Measurements from ENCODE around the gene TMEM234.

Gene TMEM234

DNA sequence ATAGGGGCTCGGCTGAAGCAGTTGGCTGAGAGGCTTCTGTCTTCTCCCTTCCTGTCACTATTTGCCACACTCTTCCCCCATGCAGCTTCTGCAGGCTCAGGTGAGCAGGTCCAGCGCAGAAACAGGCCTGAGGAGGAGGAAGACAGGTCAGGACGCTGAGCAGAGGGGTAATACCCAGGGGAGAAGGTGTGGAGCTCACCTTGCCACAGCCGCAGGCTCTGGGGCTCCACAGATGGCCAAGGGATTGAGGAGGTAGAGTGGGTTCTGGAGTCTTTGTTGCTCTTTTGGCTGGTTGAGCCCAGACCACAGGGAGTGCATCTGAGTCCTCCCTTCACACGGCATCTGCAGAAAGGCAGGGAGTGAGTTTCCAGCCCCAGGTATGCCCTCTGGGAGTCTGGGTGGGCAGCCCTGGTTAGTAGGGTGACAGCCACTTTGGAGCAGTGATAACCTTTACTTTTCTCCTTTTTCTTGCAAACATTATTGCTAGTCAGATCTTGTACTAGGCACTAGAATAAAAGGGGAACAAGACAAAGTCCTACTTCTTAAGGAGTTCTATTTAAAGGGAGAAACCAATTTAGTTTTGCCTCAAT, 9.8 kb upstream of the TMEM234 start:
- Histone ChIP-seq H3K4me3 (ENCODE audit: low read depth, low read length) (no peak overlapping the region), H3K27ac (no peak overlapping the region), H3K36me3 (replicated peaks) (peaks cover 45% of the 10 kb centered on the region), H3K27me3 (replicated peaks) (no peaks in the 10 kb centered on the region)
- no peak for TF ChIP-seq CTCF (IDR thresholded peaks at IDR 0.05; ENCODE audit: low read depth, low read length, missing control alignments)
- no peak for DNase-seq
- in situ Hi-C loops (cut with HindIII; ENCODE audit: low pct_ligation_motif_present, low sequenced_read_pairs): no loop called here

- Histone ChIP-seq H3K36me3 (replicated peaks) (peaks cover 63% of the 10 kb centered on the region), H3K27me3 (replicated peaks) (no peaks in the 10 kb centered on the region)
- no peak for TF ChIP-seq CTCF (IDR thresholded peaks at IDR 0.05; ENCODE audit: low read depth, low read length, missing control alignments)
Measured at GRCh38 chr1:32228771-32229170, 6.6 kb upstream of the TMEM234 start.

GRCh38 chr1:32224285-32224684, 2.1 kb upstream of the TMEM234 start:
- no peak overlapping the region for H3K4me3 ChIP-seq (ENCODE audit: low read depth, low read length)
- H3K27me3 ChIP-seq (replicated peaks): no peaks in the 10 kb centered on the region
- no peak for TF ChIP-seq CTCF (IDR thresholded peaks at IDR 0.05; ENCODE audit: low read depth, low read length, missing control alignments)
- no peak overlapping the region for H3K27ac ChIP-seq
- peaks cover 41% of the 10 kb centered on the region for H3K36me3 ChIP-seq (replicated peaks)
- DNase-seq: no peak
- in situ Hi-C loops (cut with HindIII; ENCODE audit: low pct_ligation_motif_present, low sequenced_read_pairs): no loop called here

More at GRCh38 chr1:32228771-32229170, 6.6 kb upstream of the TMEM234 start:
- no peak for DNase-seq
- Histone ChIP-seq H3K27ac (no peak overlapping the region), H3K4me3 (ENCODE audit: low read depth, low read length) (no peak overlapping the region)
- in situ Hi-C loops (cut with HindIII; ENCODE audit: low pct_ligation_motif_present, low sequenced_read_pairs): no loop called here

DNA sequence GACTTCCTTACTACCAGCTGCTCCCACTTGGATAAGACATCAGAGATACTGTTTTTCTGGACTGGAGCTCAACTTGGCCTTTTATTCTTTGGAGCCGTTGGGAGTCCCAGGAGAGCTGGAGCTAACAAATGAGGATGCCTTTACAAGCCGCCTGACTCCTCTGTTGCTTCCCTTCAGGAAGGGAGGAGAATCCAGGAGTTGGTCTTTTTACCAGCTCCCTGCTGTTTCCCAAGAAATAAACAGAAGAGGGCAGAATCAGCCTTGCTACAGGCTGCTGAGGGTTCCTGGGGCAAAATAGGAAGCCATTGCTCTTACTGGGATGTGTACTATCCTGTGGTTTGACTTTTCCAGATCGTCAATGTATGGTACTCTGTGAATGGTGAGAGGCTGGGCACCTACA, 1.5 kb upstream of the TMEM234 start:
- H3K27me3 ChIP-seq (replicated peaks): no peaks in the 10 kb centered on the region
- DNase-seq: peak; percentile 33
- H3K36me3 ChIP-seq (replicated peaks): peaks cover 35% of the 10 kb centered on the region
- H3K27ac ChIP-seq: no peak overlapping the region
- in situ Hi-C loops (cut with HindIII; ENCODE audit: low pct_ligation_motif_present, low sequenced_read_pairs): no loop called here
- no peak overlapping the region for H3K4me3 ChIP-seq (ENCODE audit: low read depth, low read length)
- peak; percentile 28 for TF ChIP-seq CTCF (IDR thresholded peaks at IDR 0.05; ENCODE audit: low read depth, low read length, missing control alignments)

- in situ Hi-C loops (cut with HindIII; ENCODE audit: low pct_ligation_motif_present, low sequenced_read_pairs): no loop called here
- Histone ChIP-seq H3K36me3 (replicated peaks) (peaks cover 21% of the 10 kb centered on the region), H3K4me3 (ENCODE audit: low read depth, low read length) (peak overlapping the region; percentile 95), H3K27ac (peak overlapping the region; percentile 93), H3K27me3 (replicated peaks) (no peaks in the 10 kb centered on the region)
- no peak for DNase-seq
- no peak for TF ChIP-seq CTCF (IDR thresholded peaks at IDR 0.05; ENCODE audit: low read depth, low read length, missing control alignments)
Measured at GRCh38 chr1:32221581-32221979, 573 bp downstream of the TMEM234 start.
